Measurements from ENCODE around the gene TBX5. TPM values are rescaled to one million over a fixed set of nuclear protein-coding genes. Genes with fewer than 3 reads are reported as not detected.

Gene TBX5
- total RNA-seq, 8 experiments from 2014 or later = 0.05 to 3.4 (median 0.38) TPM; not detected in 1

- in situ Hi-C loops (cut with MboI; ENCODE audit: low pct_unique_long_range_greater_than_20kb in 2 of 9, low sequenced_read_pairs in 9 of 9, unreplicated experiment in 9 of 9) = no loop called here
- no peak overlapping the region for H3K4me3 ChIP-seq
- no peak for ATAC-seq (replicated peaks in 6 of 8)
- no peaks in the 10 kb centered on the region for H3K4me1 ChIP-seq (replicated peaks in 1 of 2)
- no peak overlapping the region for H3K27ac ChIP-seq
- 13 to 80% (median 60%) methylated on average over 1 to 3 of the region's 7 CpGs; no CpG with 5 or more reads in 5 of the 10 experiments for WGBS, 10 experiments
Observed at GRCh38 chr12:114415525-114415868, 9.6 kb upstream of the TBX5 start.

- in situ Hi-C loops (cut with MboI; ENCODE audit: low pct_unique_long_range_greater_than_20kb in 2 of 9, low sequenced_read_pairs in 9 of 9, unreplicated experiment in 9 of 9) = no loop called here
- no peak for ATAC-seq (replicated peaks in 6 of 8)
- H3K4me1 ChIP-seq (replicated peaks in 1 of 2) = peaks cover 0 to under 1% of the 10 kb centered on the region in 2 donors
- 30 to 89% (median 40%) methylated on average over 1 to 5 of the region's 11 CpGs; no CpG with 5 or more reads in 3 of the 10 experiments for WGBS, 10 experiments
- no peak overlapping the region for H3K4me3 ChIP-seq
- no peak overlapping the region for H3K27ac ChIP-seq
Observed at GRCh38 chr12:114414866-114415524, 9.1 kb upstream of the TBX5 start.

- Histone ChIP-seq H3K4me1 (replicated peaks in 1 of 2) (peaks cover 0 to 8% of the 10 kb centered on the region in 2 donors), H3K27ac (no peak overlapping the region), H3K4me3 (no peak overlapping the region)
- WGBS, 10 experiments = 5 to 13% (median 7%) methylated on average over 3 to 15 of the region's 48 CpGs; no CpG with 5 or more reads in 6 of the 10 experiments
- in situ Hi-C loops (cut with MboI; ENCODE audit: low pct_unique_long_range_greater_than_20kb in 2 of 9, low sequenced_read_pairs in 9 of 9, unreplicated experiment in 9 of 9) = no loop called here
- ATAC-seq (replicated peaks in 6 of 8) = no peak
Observed at GRCh38 chr12:114414031-114414865, 8.3 kb upstream of the TBX5 start.

- peaks cover 0 to 10% of the 10 kb centered on the region in 2 donors for H3K4me1 ChIP-seq (replicated peaks in 1 of 2)
- in situ Hi-C loops (cut with MboI; ENCODE audit: low pct_unique_long_range_greater_than_20kb in 2 of 9, low sequenced_read_pairs in 9 of 9, unreplicated experiment in 9 of 9) = no loop called here
Observed at GRCh38 chr12:114412825-114413749, 7.1 kb upstream of the TBX5 start.

GRCh38 chr12:114412307-114412706 is 6.4 kb upstream of the TBX5 start:
- H3K4me3 ChIP-seq = no peak overlapping the region
- H3K27ac ChIP-seq = no peak overlapping the region
- no peak for ATAC-seq (replicated peaks in 6 of 8)
- peaks cover 0 to 10% of the 10 kb centered on the region in 2 donors for H3K4me1 ChIP-seq (replicated peaks in 1 of 2)
- in situ Hi-C loops (cut with MboI; ENCODE audit: low pct_unique_long_range_greater_than_20kb in 2 of 9, low sequenced_read_pairs in 9 of 9, unreplicated experiment in 9 of 9) = no loop called here
- WGBS, 10 experiments = 0 to 61% (median 18%) methylated on average over 2 to 6 of the region's 7 CpGs; no CpG with 5 or more reads in 4 of the 10 experiments

More at GRCh38 chr12:114412825-114413749, 7.1 kb upstream of the TBX5 start:
- 0 to 85% (median 19%) methylated on average over 1 to 14 of the region's 20 CpGs for WGBS, 10 experiments
- Histone ChIP-seq H3K27ac (no peak overlapping the region), H3K4me3 (no peak overlapping the region)
- no peak for ATAC-seq (replicated peaks in 6 of 8)

- 0 to 53% (median 44%) methylated on average over 1 to 13 of the region's 14 CpGs; no CpG with 5 or more reads in 1 of the 10 experiments for WGBS, 10 experiments
- ATAC-seq (replicated peaks in 6 of 8) = no peak
- in situ Hi-C loops (cut with MboI; ENCODE audit: low pct_unique_long_range_greater_than_20kb in 2 of 9, low sequenced_read_pairs in 9 of 9, unreplicated experiment in 9 of 9) = no loop called here
Observed at GRCh38 chr12:114411071-114411837, 5.3 kb upstream of the TBX5 start.

GRCh38 chr12:114409852-114410600 is 4.1 kb upstream of the TBX5 start:
- in situ Hi-C loops (cut with MboI; ENCODE audit: low pct_unique_long_range_greater_than_20kb in 2 of 9, low sequenced_read_pairs in 9 of 9, unreplicated experiment in 9 of 9) = no loop called here
- no peak for ATAC-seq (replicated peaks in 6 of 8)
- 3 to 44% (median 14%) methylated on average over 5 to 12 of the region's 12 CpGs for WGBS, 10 experiments
- Histone ChIP-seq H3K27ac (no peak overlapping the region), H3K4me1 (replicated peaks in 1 of 2) (peaks cover 0 to 10% of the 10 kb centered on the region in 2 donors), H3K4me3 (no peak overlapping the region)

More at GRCh38 chr12:114411071-114411837, 5.3 kb upstream of the TBX5 start:
- Histone ChIP-seq H3K27ac (no peak overlapping the region), H3K4me3 (no peak overlapping the region), H3K4me1 (replicated peaks in 1 of 2) (peaks cover 0 to 10% of the 10 kb centered on the region in 2 donors)

- WGBS, 10 experiments = 0 to 53% (median 4%) methylated on average over 1 to 41 of the region's 71 CpGs
- Histone ChIP-seq H3K4me3 (peak overlapping the region in 1 of 5 donors; percentile 4), H3K27ac (no peak overlapping the region), H3K4me1 (replicated peaks in 1 of 2) (peaks cover 0 to 10% of the 10 kb centered on the region in 2 donors)
- peak in 2 of 8 experiments; percentile 29 to 42 for ATAC-seq (replicated peaks in 6 of 8)
- in situ Hi-C loops (cut with MboI; ENCODE audit: low pct_unique_long_range_greater_than_20kb in 2 of 9, low sequenced_read_pairs in 9 of 9, unreplicated experiment in 9 of 9) = no loop called here
Observed at GRCh38 chr12:114408886-114409851, 3.2 kb upstream of the TBX5 start.

GRCh38 chr12:114408471-114408885 is 2.5 kb upstream of the TBX5 start:
- WGBS, 10 experiments = 0 to 40% (median 17%) methylated on average over 1 to 7 of the region's 21 CpGs; no CpG with 5 or more reads in 3 of the 10 experiments
- peaks cover 0 to 10% of the 10 kb centered on the region in 2 donors for H3K4me1 ChIP-seq (replicated peaks in 1 of 2)
- peak in 1 of 8 experiments; percentile 2 for ATAC-seq (replicated peaks in 6 of 8)
- no peak overlapping the region for H3K4me3 ChIP-seq
- in situ Hi-C loops (cut with MboI; ENCODE audit: low pct_unique_long_range_greater_than_20kb in 2 of 9, low sequenced_read_pairs in 9 of 9, unreplicated experiment in 9 of 9) = no loop called here
- no peak overlapping the region for H3K27ac ChIP-seq

GRCh38 chr12:114407842-114408411 is 2.0 kb upstream of the TBX5 start:
- ATAC-seq (replicated peaks in 6 of 8) = no peak
- in situ Hi-C loops (cut with MboI; ENCODE audit: low pct_unique_long_range_greater_than_20kb in 2 of 9, low sequenced_read_pairs in 9 of 9, unreplicated experiment in 9 of 9) = no loop called here
- Histone ChIP-seq H3K4me1 (replicated peaks in 1 of 2) (peaks cover 0 to 10% of the 10 kb centered on the region in 2 donors), H3K27ac (no peak overlapping the region), H3K4me3 (no peak overlapping the region)
- WGBS, 10 experiments = 1 to 59% (median 15%) methylated on average over 6 to 16 of the region's 31 CpGs; no CpG with 5 or more reads in 2 of the 10 experiments

Measured in motor neuron (in vitro differentiated cells).